K562 (cell line): ENCODE measurements around the gene ZNF581. TPM values are rescaled to one million over a fixed set of nuclear protein-coding genes. Genes with fewer than 3 reads are reported as not detected.
A peak's percentile ranks its signal among the peaks of the same experiment; 100 is the strongest.

ENCODE experiments used
- ATAC-seq: fragments of 200-7000 bp; cut with Tn5 transposase; 3 replicates; pipeline ENCODE4 v1.9.1; 2020; ENCODE audit warnings: moderate library complexity
- BruUV-seq: library from RNA; stranded (reverse); fragments of 400-500 nt; replicated peaks from 2 replicates; lab custom pipeline; 2021; lab: Mats Ljungman, UMichigan
- CTCF ChIA-PET: fragments of 300-600 bp; formaldehyde crosslinking; extraction: SDS; loops from one replicate; lab custom pipeline; 2021; ENCODE audit warnings: low intra/inter-chr PET ratio; lab: Yijun Ruan, JAX
- POLR2A ChIA-PET: fragments of 300-600, 350-650 bp; sonication (Branson Sonifier 250); formaldehyde crosslinking; extraction: SDS; loops from one replicate; lab custom pipeline; 2021; ENCODE audit warnings: antibody characterized with exemption, inconsistent platforms; lab: Yijun Ruan, JAX
- DNase-seq, 4 experiments: peaks; one replicate each; pipeline versions ENCODE4 v3.0.0 to v3.0.0-alpha.2; 2011 to 2018; ENCODE audit warnings: low spot score in 3 of 4, mixed read lengths in 3 of 4; ENCODE audit errors: extremely low read depth in 1 of 4
- FAIRE-seq: peaks from 2 replicates; lab custom pipeline; 2011; peaks lifted over from hg19 to GRCh38; lab: Jason Lieb, UNC
- H2AFZ ChIP-seq: 2 replicates; pipeline ENCODE4 v1.6.0; 2011; ENCODE audit warnings: low read depth, low read length, control low read depth, inconsistent platforms
- H3K27ac ChIP-seq: fragments of 200-600 bp; 3 replicates; pipeline ENCODE4 v1.8.0; 2011; ENCODE audit warnings: low read depth, mild to moderate bottlenecking, control low read depth, inconsistent platforms, low read length, moderate library complexity, mixed read lengths; ENCODE audit errors: extremely low read depth
- H3K27me3 ChIP-seq, 2 experiments: fragments of 300-600 bp in 1 of 2; 2 replicates in 1 of 2; 3 replicates in 1 of 2; pipeline versions ENCODE4 v1.6.0 to v1.8.0; 2011; ENCODE audit warnings: inconsistent platforms in 2 of 2, low read length in 2 of 2, mild to moderate bottlenecking in 1 of 2, mixed read lengths in 1 of 2, moderate library complexity in 1 of 2; ENCODE audit not compliant: control insufficient read depth in 2 of 2, insufficient read depth in 2 of 2
- H3K36me3 ChIP-seq: fragments of 300-600 bp; 3 replicates; pipeline ENCODE4 v1.8.0; 2011; ENCODE audit warnings: mild to moderate bottlenecking, low read length, inconsistent platforms; ENCODE audit not compliant: control insufficient read depth, insufficient read depth
- H3K4me1 ChIP-seq, 2 experiments: fragments of 200-600 bp in 1 of 2; replicated peaks in 1 of 2; 2 replicates in 1 of 2; 3 replicates in 1 of 2; pipeline versions ENCODE4 v1.5.1 to v1.8.0; 2011; ENCODE audit warnings: inconsistent platforms in 2 of 2, low read length in 2 of 2, mild to moderate bottlenecking in 1 of 2, mixed read lengths in 1 of 2, moderate library complexity in 1 of 2; ENCODE audit not compliant: control insufficient read depth in 2 of 2, insufficient read depth in 2 of 2
- H3K4me2 ChIP-seq: 2 replicates; pipeline ENCODE4 v1.6.1; 2011; ENCODE audit warnings: low read length, control low read depth, inconsistent platforms, mixed read lengths; ENCODE audit not compliant: insufficient read depth
- H3K4me3 ChIP-seq: fragments of 200-600 bp; sonication (generic), shearing (Covaris generic); 2 replicates; pipeline ENCODE4 v1.5.1; 2016; ENCODE audit warnings: control low read depth, inconsistent platforms
- H3K79me2 ChIP-seq: fragments of 200-600 bp; 3 replicates; pipeline ENCODE4 v1.8.0; 2011; ENCODE audit warnings: low read length, inconsistent platforms; ENCODE audit not compliant: control insufficient read depth, insufficient read depth
- H3K9ac ChIP-seq, 2 experiments: 2 replicates each; pipeline versions ENCODE4 v1.6.0 to v1.6.1; 2011; ENCODE audit warnings: low read depth in 2 of 2, low read length in 2 of 2, control low read depth in 1 of 2, inconsistent platforms in 1 of 2, mild to moderate bottlenecking in 1 of 2, mixed read lengths in 1 of 2; ENCODE audit not compliant: insufficient read depth in 1 of 2
- H3K9me1 ChIP-seq: one replicate; pipeline ENCODE4 v1.6.0; 2011; ENCODE audit warnings: inconsistent platforms, mild to moderate bottlenecking, low read length, moderate library complexity; ENCODE audit not compliant: control insufficient read depth, insufficient read depth
- H3K9me3 ChIP-seq: replicated peaks from 2 replicates; pipeline ENCODE4 v1.5.1; 2011; ENCODE audit warnings: low read depth, low read length, inconsistent platforms; ENCODE audit not compliant: control insufficient read depth, insufficient read depth
- H4K20me1 ChIP-seq: replicated peaks from 2 replicates; pipeline ENCODE4 v1.6.1; 2011; ENCODE audit warnings: low read length, inconsistent platforms, mixed read lengths; ENCODE audit not compliant: control insufficient read depth, insufficient read depth
- ADNP ChIP-seq: fragments of 200-800 bp; sonication (Bioruptor generic); IDR thresholded peaks from 2 replicates; pipeline ENCODE4 v1.6.1; 2016; ENCODE audit warnings: missing genetic modification characterization, missing compliant biosample characterization
- BCOR ChIP-seq: fragments of 450-650 bp; IDR thresholded peaks from 2 replicates; pipeline ENCODE4 v1.6.1; 2016
- CBX1 ChIP-seq: sonication (generic); IDR thresholded peaks from 2 replicates; pipeline ENCODE4 v1.6.1; 2016; ENCODE audit warnings: antibody characterized with exemption, low read depth, mild to moderate bottlenecking
- CHD4 ChIP-seq: fragments of 200-600 bp; sonication (generic); IDR thresholded peaks from 3 replicates; pipeline ENCODE4 v1.6.1; 2012; ENCODE audit warnings: low read depth, mild to moderate bottlenecking, mixed read lengths, low read length, inconsistent platforms; ENCODE audit not compliant: insufficient read depth, insufficient replicate concordance, poor library complexity, severe bottlenecking
- FOXK1 ChIP-seq: sonication (generic); formaldehyde crosslinking; IDR thresholded peaks from 2 replicates; pipeline ENCODE4 v1.8.0; 2022; ENCODE audit warnings: missing genetic modification reagents, mild to moderate bottlenecking, borderline replicate concordance
- HDAC2 ChIP-seq: fragments of 450-650 bp; IDR thresholded peaks from 2 replicates; pipeline ENCODE4 v1.6.1; 2016; ENCODE audit warnings: mild to moderate bottlenecking
- KDM1A ChIP-seq, 2 experiments: fragments of 450-650 bp; IDR thresholded peaks; 2 replicates each; pipeline ENCODE4 v1.6.1; 2016; ENCODE audit warnings: mild to moderate bottlenecking in 2 of 2
- MECOM ChIP-seq: fragments of 250-450 bp; sonication (Bioruptor Pico); IDR thresholded peaks from 2 replicates; pipeline ENCODE4 v1.8.0; 2022; ENCODE audit warnings: inconsistent platforms
- RBBP5 ChIP-seq: fragments of 200-600 bp; sonication (generic); IDR thresholded peaks from 2 replicates; pipeline ENCODE4 v1.6.1; 2012; ENCODE audit warnings: borderline replicate concordance, mild to moderate bottlenecking, low read length, control low read depth, inconsistent platforms; ENCODE audit not compliant: insufficient read depth, poor library complexity, severe bottlenecking
- RBM25 ChIP-seq: fragments of 200-400 bp; formaldehyde crosslinking; IDR thresholded peaks from 2 replicates; pipeline ENCODE4 v1.6.1; 2018; ENCODE audit warnings: low read length, low read depth, moderate library complexity; ENCODE audit not compliant: severe bottlenecking
- RCOR1 ChIP-seq, 2 experiments: IDR thresholded peaks; 2 replicates each; pipeline ENCODE4 v1.6.1; 2012; ENCODE audit warnings: low read depth in 2 of 2, low read length in 2 of 2, borderline replicate concordance in 1 of 2, improper control_type of control experiment in 1 of 2
- SMARCA5 ChIP-seq: fragments of 450-650 bp; IDR thresholded peaks from 2 replicates; pipeline ENCODE4 v1.6.1; 2016
- SP1 ChIP-seq: sonication (generic); formaldehyde crosslinking; IDR thresholded peaks from 2 replicates; pipeline ENCODE4 v1.8.1; 2022; ENCODE audit warnings: mild to moderate bottlenecking, missing genetic modification reagents
- ZSCAN32 ChIP-seq: fragments of 450-650 bp; formaldehyde crosslinking; IDR thresholded peaks from 2 replicates; pipeline ENCODE4 v1.4.0; 2020; ENCODE audit warnings: mild to moderate bottlenecking, moderate library complexity
- ZZZ3 ChIP-seq: fragments of 450-650 bp; IDR thresholded peaks from 2 replicates; pipeline ENCODE4 v1.6.1; 2016; ENCODE audit warnings: antibody characterized with exemption, mild to moderate bottlenecking, moderate library complexity
- WGBS: fragments of 100-300 bp; shearing (Covaris generic); methylation state at CpG from one replicate; pipeline ENCODE4 v1.1.6; 2016; ENCODE audit warnings: low coverage, mixed read lengths; ENCODE audit not compliant: insufficient coverage; ENCODE audit errors: missing lambda C conversion rate; 5-methylcytosine and 5-hydroxymethylcytosine counted together
- in situ Hi-C: fragments of 300-500 bp; cut with MboI; formaldehyde crosslinking; loops from 4 replicates; pipeline ENCODE4 v1.15.0; 2018; ENCODE audit warnings: inconsistent platforms, mixed read lengths
- intact Hi-C: fragments of 100-400 bp; cut with micrococcal nuclease; formaldehyde crosslinking; loops from 2 replicates; pipeline ENCODE4 v1.14.2; 2022
- polyA plus RNA-seq, 8 experiments: library from polyadenylated mRNA; depleted of rRNA in 4 of 8; stranded (reverse) in 5 of 8; unstranded in 3 of 8; fragments of >200 nt; fragmentation: Nextera tagmentation in 2 of 8; fragmentation: Illumina TruSeq in 1 of 8; extraction: Ambion mirVana in 2 of 8; extraction: Trizol in 1 of 8; gene quantifications; 2 replicates each; pipeline versions ENCODE4 v1.2.1 to v1.2.3, GENCODE V29; 2011 to 2014; ENCODE audit warnings: inconsistent platforms in 1 of 8, missing spikeins in 1 of 8
- total RNA-seq, 7 experiments: library from RNA; depleted of rRNA in 6 of 7; stranded (reverse); fragments of >200 nt in 6 of 7; fragmentation: Illumina TruSeq in 2 of 7; extraction: Trizol in 2 of 7; gene quantifications; 2 replicates each; pipeline versions ENCODE4 v1.2.1 to v1.2.3, GENCODE V29; 2011 to 2021; ENCODE audit warnings: low replicate concordance in 1 of 7
- TF ChIP-seq, protein P1 (sequence below): fragments of 250-450 bp; sonication (Bioruptor Pico); IDR thresholded peaks from 2 replicates; pipeline ENCODE4 v1.5.0; 2021; ENCODE audit warnings: mild to moderate bottlenecking, moderate library complexity
- TF ChIP-seq, protein P2 (sequence below): IDR thresholded peaks from 2 replicates; pipeline ENCODE4 v1.6.1; 2012; ENCODE audit warnings: low read depth, low read length, improper control_type of control experiment, borderline replicate concordance

Gene ZNF581
- total and polyA plus RNA-seq, 9 of the 15 experiments (the other 6 are each of a cell fraction or from before 2014, with no cell fraction given), result 2.4 to 39.4 (median 15.4) TPM

DNA sequence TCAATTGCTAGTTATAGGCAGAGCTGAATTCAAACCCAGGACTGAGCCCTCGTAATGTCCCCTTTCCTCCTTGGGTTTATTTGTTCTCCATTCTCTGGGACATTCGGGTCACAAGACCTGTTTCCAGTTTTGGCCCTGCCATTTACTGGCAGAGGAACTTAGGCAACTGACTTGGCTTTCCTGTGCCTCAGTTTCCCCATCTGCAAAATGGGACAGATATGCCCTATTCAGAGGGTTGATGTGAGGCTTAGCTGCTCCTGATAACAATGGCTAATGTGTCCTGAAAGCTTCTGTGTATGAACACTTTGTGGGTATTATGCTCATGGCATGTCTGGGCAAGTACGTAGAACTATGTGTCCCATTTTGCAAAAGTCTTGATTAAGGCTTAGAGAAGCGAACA is 42.4 kb upstream of the ZNF581 start:
- Histone ChIP-seq H3K27ac (peak overlapping the region; percentile 0; the same call in 2 of the 3 replicates), H2AFZ (no peak overlapping the region), H3K79me2 (peaks cover 23% of the 10 kb centered on the region), H3K9me3 (0 out of 2 replicates have a peak, but pooled peaks cover 2% of the 10 kb centered on the region), H3K36me3 (peaks cover 9% of the 10 kb centered on the region; the same call in 2 of the 3 replicates), H3K4me1 (peaks cover 24 to 44% of the 10 kb centered on the region in 2 experiments; a peak in 4 of 5 replicates), H4K20me1 (no peaks in the 10 kb centered on the region), H3K4me2 (peak overlapping the region; percentile 99), H3K9me1 (no peaks in the 10 kb centered on the region), H3K27me3 (no peaks in the 10 kb centered on the region), H3K4me3 (peak overlapping the region; percentile 60; the same call in 1 of the 2 replicates), H3K9ac (peak overlapping the region in 1 of 2 experiments; percentile 99; a peak in 3 of 4 replicates)
- no peak for FAIRE-seq
- DNase-seq, result no peak
- no peak for ATAC-seq
- in situ Hi-C loops, result no loop called here
- CTCF ChIA-PET, result no interaction called here
- WGBS, result 66% methylated on average over 3 of the region's 4 CpGs
- intact Hi-C loops, result no loop called here
- POLR2A ChIA-PET, result interaction anchor here (0.6 kb wide), 1 partner anchor 10 kb away, joined by 3 read pairs; no protein-coding TSS in a partner anchor
- TSS peak; percentile 57 for BruUV-seq
- TF ChIP-seq SMARCA5, result 0 out of 2 replicates have a peak, but pooled peaks have one; percentile 41
- 0 out of 2 replicates have a peak, but pooled peaks have one; percentile 11 for TF ChIP-seq MECOM
- peak; percentile 90 for TF ChIP-seq RBM25
- peak; percentile 49 for TF ChIP-seq CHD4
- TF ChIP-seq RCOR1 (IDR thresholded peaks at IDR 0.05; ENCODE audit: borderline replicate concordance in 1 of 2, low read depth in 2 of 2, low read length in 2 of 2), result 0 out of 4 replicates have a peak, but pooled peaks of 1 of the 2 experiments have one; percentile 12
- TF ChIP-seq BCOR, result peak; percentile 99
- no peak for TF ChIP-seq ZZZ3
- no peak for TF ChIP-seq FOXK1
- no peak for TF ChIP-seq RBBP5
- peak; percentile 84 for TF ChIP-seq ADNP (tag)
- TF ChIP-seq ZSCAN32 (CRISPR knock-in tag), result peak; percentile 33; the same call in 1 of the 2 replicates
- peak; percentile 44; the same call in 1 of the 2 replicates for TF ChIP-seq CBX1
- 0 out of 2 replicates have a peak, but pooled peaks have one; percentile 54 for TF ChIP-seq HDAC2
- TF ChIP-seq, protein P1, sequence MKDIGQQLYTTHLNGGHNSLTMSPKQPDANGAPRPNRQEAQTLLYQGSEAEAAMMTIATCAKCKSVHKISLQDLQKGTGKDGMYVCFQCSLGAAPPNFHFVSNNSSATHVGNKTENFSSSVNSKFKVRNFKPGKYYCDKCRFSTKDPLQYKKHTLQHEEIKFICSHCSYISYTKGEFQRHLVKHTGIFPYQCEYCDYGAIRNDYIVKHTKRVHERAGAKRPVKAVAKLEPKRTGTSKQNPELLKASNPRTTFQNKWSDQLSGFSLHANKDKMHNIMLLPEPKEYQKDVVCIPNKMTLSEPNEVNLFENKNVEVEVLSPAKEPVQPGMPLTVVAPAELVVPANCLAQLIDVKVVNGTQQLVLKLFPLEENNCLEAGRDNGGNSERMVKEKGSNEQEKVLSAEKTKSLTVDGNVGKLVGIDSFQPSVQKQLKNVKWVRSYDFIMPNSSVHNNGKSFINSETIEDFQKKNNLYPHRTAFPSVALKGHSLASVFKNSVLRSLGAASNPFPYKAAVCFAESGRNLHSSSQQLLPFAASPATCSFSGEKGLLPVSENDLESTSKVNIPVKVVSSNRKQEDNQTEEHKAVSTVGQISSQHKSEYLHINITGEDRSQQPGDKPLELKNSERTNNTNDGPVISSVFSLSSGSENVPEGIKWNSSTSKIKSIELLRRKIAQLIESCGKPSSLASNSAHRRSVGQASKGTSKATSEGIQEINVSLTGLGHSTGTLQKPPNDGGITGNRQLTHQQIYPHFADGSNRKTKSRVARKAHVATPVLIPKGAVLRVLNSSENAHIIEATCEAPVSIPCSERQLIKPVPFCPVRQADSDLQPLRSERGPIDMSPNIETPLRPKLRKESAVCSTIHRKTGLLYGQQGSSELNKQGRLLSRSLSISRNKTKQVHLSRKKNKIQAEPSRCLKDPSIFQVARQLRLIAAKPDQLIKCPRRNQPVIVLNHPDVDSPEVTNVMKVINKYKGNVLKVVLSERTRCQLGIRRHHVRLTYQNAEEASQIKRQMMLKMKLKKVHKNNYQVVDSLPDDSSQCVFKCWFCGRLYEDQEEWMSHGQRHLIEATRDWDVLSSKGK (CRISPR knock-in tag), result no peak
- TF ChIP-seq, protein P2, sequence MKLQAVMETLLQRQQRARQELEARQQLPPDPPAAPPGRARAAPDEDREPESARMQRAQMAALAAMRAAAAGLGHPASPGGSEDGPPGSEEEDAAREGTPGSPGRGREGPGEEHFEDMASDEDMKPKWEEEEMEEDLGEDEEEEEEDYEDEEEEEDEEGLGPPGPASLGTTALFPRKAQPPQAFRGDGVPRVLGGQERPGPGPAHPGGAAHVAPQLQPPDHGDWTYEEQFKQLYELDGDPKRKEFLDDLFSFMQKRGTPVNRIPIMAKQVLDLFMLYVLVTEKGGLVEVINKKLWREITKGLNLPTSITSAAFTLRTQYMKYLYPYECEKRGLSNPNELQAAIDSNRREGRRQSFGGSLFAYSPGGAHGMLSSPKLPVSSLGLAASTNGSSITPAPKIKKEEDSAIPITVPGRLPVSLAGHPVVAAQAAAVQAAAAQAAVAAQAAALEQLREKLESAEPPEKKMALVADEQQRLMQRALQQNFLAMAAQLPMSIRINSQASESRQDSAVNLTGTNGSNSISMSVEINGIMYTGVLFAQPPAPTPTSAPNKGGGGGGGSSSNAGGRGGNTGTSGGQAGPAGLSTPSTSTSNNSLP, result no peak
- peak; percentile 43; the same call in 1 of the 2 replicates for TF ChIP-seq SP1 (CRISPR knock-in tag)
- TF ChIP-seq KDM1A (IDR thresholded peaks at IDR 0.05), result peak; percentile 50 to 81; a peak in 3 of 4 replicates
